ENCODE results near the gene UBL4A.

- TF ChIP-seq CTCF (IDR thresholded peaks at IDR 0.05 in 2 of 3, conservative IDR thresholded peaks at IDR 0.05 in 1 of 3; ENCODE audit: borderline replicate concordance in 1 of 3, insufficient read depth in 1 of 3, low read depth in 2 of 3, low read length in 2 of 3) (no peak), EZH2 (IDR thresholded peaks at IDR 0.05) (no peak), CEBPB (IDR thresholded peaks at IDR 0.05; ENCODE audit: low read depth) (no peak), CBX3 (IDR thresholded peaks at IDR 0.05; ENCODE audit: low read depth) (no peak), POLR2A (IDR thresholded peaks at IDR 0.05; ENCODE audit: borderline replicate concordance, extremely low read depth, insufficient read depth, insufficient read length) (no peak), POLR2AphosphoS5 (IDR thresholded peaks at IDR 0.05; ENCODE audit: low read depth, low read length) (no peak), YY1 (IDR thresholded peaks at IDR 0.05; ENCODE audit: extremely low read depth, insufficient replicate concordance, low read depth, low read length) (no peak), EGR1 (IDR thresholded peaks at IDR 0.05; ENCODE audit: low read depth) (no peak), RAD21 (IDR thresholded peaks at IDR 0.05; ENCODE audit: low read depth) (no peak), EZH2phosphoT487 (IDR thresholded peaks at IDR 0.05; ENCODE audit: borderline replicate concordance) (no peak)
- TF ChIP-seq, protein P1, sequence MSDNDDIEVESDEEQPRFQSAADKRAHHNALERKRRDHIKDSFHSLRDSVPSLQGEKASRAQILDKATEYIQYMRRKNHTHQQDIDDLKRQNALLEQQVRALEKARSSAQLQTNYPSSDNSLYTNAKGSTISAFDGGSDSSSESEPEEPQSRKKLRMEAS (IDR thresholded peaks at IDR 0.05), result no peak
- TF ChIP-seq, protein P2, sequence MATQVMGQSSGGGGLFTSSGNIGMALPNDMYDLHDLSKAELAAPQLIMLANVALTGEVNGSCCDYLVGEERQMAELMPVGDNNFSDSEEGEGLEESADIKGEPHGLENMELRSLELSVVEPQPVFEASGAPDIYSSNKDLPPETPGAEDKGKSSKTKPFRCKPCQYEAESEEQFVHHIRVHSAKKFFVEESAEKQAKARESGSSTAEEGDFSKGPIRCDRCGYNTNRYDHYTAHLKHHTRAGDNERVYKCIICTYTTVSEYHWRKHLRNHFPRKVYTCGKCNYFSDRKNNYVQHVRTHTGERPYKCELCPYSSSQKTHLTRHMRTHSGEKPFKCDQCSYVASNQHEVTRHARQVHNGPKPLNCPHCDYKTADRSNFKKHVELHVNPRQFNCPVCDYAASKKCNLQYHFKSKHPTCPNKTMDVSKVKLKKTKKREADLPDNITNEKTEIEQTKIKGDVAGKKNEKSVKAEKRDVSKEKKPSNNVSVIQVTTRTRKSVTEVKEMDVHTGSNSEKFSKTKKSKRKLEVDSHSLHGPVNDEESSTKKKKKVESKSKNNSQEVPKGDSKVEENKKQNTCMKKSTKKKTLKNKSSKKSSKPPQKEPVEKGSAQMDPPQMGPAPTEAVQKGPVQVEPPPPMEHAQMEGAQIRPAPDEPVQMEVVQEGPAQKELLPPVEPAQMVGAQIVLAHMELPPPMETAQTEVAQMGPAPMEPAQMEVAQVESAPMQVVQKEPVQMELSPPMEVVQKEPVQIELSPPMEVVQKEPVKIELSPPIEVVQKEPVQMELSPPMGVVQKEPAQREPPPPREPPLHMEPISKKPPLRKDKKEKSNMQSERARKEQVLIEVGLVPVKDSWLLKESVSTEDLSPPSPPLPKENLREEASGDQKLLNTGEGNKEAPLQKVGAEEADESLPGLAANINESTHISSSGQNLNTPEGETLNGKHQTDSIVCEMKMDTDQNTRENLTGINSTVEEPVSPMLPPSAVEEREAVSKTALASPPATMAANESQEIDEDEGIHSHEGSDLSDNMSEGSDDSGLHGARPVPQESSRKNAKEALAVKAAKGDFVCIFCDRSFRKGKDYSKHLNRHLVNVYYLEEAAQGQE (IDR thresholded peaks at IDR 0.05; ENCODE audit: low read depth), result no peak
These were observed 46.3 kb upstream of the UBL4A start for GRCh38 chrX:154532690-154533089.
